GM12878 (cell line): Measurements from ENCODE around the gene EPB41L1. TPM values are rescaled to one million over a fixed set of nuclear protein-coding genes. Genes with fewer than 3 reads are reported as not detected.

Source experiments
- ATAC-seq: fragments of 200-7000 bp; cut with Tn5 transposase; 3 replicates; pipeline ENCODE4 v1.9.1; 2020; ENCODE audit warnings: mild to moderate bottlenecking, moderate library complexity
- BruUV-seq: library from RNA; stranded (reverse); fragments of 400-500 nt; replicated peaks from 2 replicates; lab custom pipeline; 2021; lab: Mats Ljungman, UMichigan
- CTCF ChIA-PET: fragments of 300-600 bp; sonication (Branson Sonifier 250); formaldehyde crosslinking; extraction: SDS; loops from one replicate; lab custom pipeline; 2021; ENCODE audit warnings: inconsistent platforms; lab: Yijun Ruan, JAX
- POLR2A ChIA-PET: fragments of 350-600 bp; formaldehyde crosslinking; extraction: SDS; loops from one replicate; lab custom pipeline; 2021; ENCODE audit warnings: inconsistent platforms; lab: Charles Lee
- RAD21 ChIA-PET: fragments of 300-600 bp; sonication (Branson Sonifier 250); formaldehyde crosslinking; loops from one replicate; lab custom pipeline; 2023; ENCODE audit warnings: antibody characterized with exemption; ENCODE audit not compliant: unreplicated experiment; lab: Charles Lee
- SMC1A ChIA-PET: fragments of 300-600 bp; sonication (Branson Sonifier 250); formaldehyde crosslinking; loops from one replicate; lab custom pipeline; 2023; ENCODE audit not compliant: unreplicated experiment, uncharacterized antibody; lab: Charles Lee
- DNase-seq: peaks from one replicate; pipeline ENCODE4 v3.0.0-alpha.2; 2011; ENCODE audit warnings: low read depth, low spot score
- FAIRE-seq: peaks from 3 replicates; lab custom pipeline; 2011; peaks lifted over from hg19 to GRCh38; lab: Jason Lieb, UNC
- H2AFZ ChIP-seq: 2 replicates; pipeline ENCODE4 v1.6.0; 2011; ENCODE audit warnings: low read depth, low read length, control low read depth; ENCODE audit not compliant: control insufficient read depth
- H3K27ac ChIP-seq: 2 replicates; pipeline ENCODE4 v1.5.1; 2011; ENCODE audit warnings: control low read depth; ENCODE audit not compliant: control insufficient read depth, insufficient read depth
- H3K27me3 ChIP-seq, 2 experiments: replicated peaks in 1 of 2; 2 replicates each; pipeline versions ENCODE4 v1.6.0 to v1.6.1; 2011; ENCODE audit warnings: low read length in 1 of 2; ENCODE audit not compliant: control insufficient read depth in 2 of 2, insufficient read depth in 2 of 2
- H3K36me3 ChIP-seq, 2 experiments: 2 replicates each; pipeline ENCODE4 v1.5.1; 2011; ENCODE audit warnings: low read length in 1 of 2; ENCODE audit not compliant: control insufficient read depth in 2 of 2, insufficient read depth in 2 of 2
- H3K4me1 ChIP-seq: 2 replicates; pipeline ENCODE4 v1.6.1; 2011; ENCODE audit warnings: mild to moderate bottlenecking, low read length, moderate library complexity, mixed read lengths; ENCODE audit not compliant: control insufficient read depth, insufficient read depth
- H3K4me2 ChIP-seq: 2 replicates; pipeline ENCODE4 v1.6.0; 2011; ENCODE audit warnings: control low read depth; ENCODE audit not compliant: control insufficient read depth, insufficient read depth
- H3K4me3 ChIP-seq: fragments of 200-600 bp; sonication (generic); 2 replicates; pipeline ENCODE4 v1.5.1; 2016
- H3K79me2 ChIP-seq: 2 replicates; pipeline ENCODE4 v1.6.0; 2011; ENCODE audit warnings: low read length; ENCODE audit not compliant: control insufficient read depth, insufficient read depth
- H3K9ac ChIP-seq: 2 replicates; pipeline ENCODE4 v1.8.0; 2011; ENCODE audit warnings: low read length, control low read depth, mixed read lengths; ENCODE audit not compliant: control insufficient read depth, insufficient read depth
- H3K9me3 ChIP-seq: replicated peaks from 3 replicates; pipeline ENCODE4 v1.5.1; 2011; ENCODE audit warnings: mild to moderate bottlenecking, low read length; ENCODE audit not compliant: control insufficient read depth, insufficient read depth
- H4K20me1 ChIP-seq: 2 replicates; pipeline ENCODE4 v1.6.0; 2011; ENCODE audit not compliant: control insufficient read depth, insufficient read depth
- CREM ChIP-seq: IDR thresholded peaks from 2 replicates; pipeline ENCODE4 v1.6.1; 2014; ENCODE audit warnings: antibody characterized with exemption, low read depth
- EED ChIP-seq: sonication (generic); IDR thresholded peaks from 2 replicates; pipeline ENCODE4 v1.6.1; 2016; ENCODE audit warnings: antibody characterized with exemption, low read depth
- GABPA ChIP-seq: IDR thresholded peaks from 2 replicates; pipeline ENCODE4 v1.6.1; 2014; ENCODE audit warnings: antibody characterized with exemption, low read depth, mild to moderate bottlenecking, inconsistent platforms
- IRF4 ChIP-seq: IDR thresholded peaks from 2 replicates; pipeline ENCODE4 v1.6.1; 2011; ENCODE audit warnings: low read depth, low read length
- MTA2 ChIP-seq: fragments of 450-650 bp; IDR thresholded peaks from 2 replicates; pipeline ENCODE4 v1.6.1; 2016; ENCODE audit warnings: low read depth, mild to moderate bottlenecking, moderate library complexity
- NFXL1 ChIP-seq: fragments of 450-650 bp; IDR thresholded peaks from 2 replicates; pipeline ENCODE4 v1.6.1; 2017; ENCODE audit warnings: antibody characterized with exemption, mild to moderate bottlenecking, borderline replicate concordance
- NR2C1 ChIP-seq: fragments of 450-650 bp; IDR thresholded peaks from 2 replicates; pipeline ENCODE4 v1.6.1; 2017; ENCODE audit warnings: antibody characterized with exemption, mild to moderate bottlenecking, moderate library complexity
- SPI1 ChIP-seq: IDR thresholded peaks from 2 replicates; pipeline ENCODE4 v1.6.1; 2011; ENCODE audit warnings: low read depth, mild to moderate bottlenecking, low read length, moderate library complexity, borderline replicate concordance; ENCODE audit not compliant: insufficient read depth
- WRNIP1 ChIP-seq: IDR thresholded peaks from 2 replicates; pipeline ENCODE4 v1.6.1; 2011; ENCODE audit warnings: low read depth, low read length, improper control_type of control experiment, borderline replicate concordance
- WGBS: methylation state at CpG from one replicate; pipeline ENCODE4 v1.1.6; 2016; ENCODE audit warnings: low lambda C conversion rate; ENCODE audit not compliant: insufficient replicate concordance, insufficient coverage; ENCODE audit errors: missing lambda C conversion rate; 5-methylcytosine and 5-hydroxymethylcytosine counted together
- in situ Hi-C: fragments of 300-500 bp; cut with MboI; formaldehyde crosslinking; loops from 9 replicates; pipeline ENCODE4 v1.14.3; 2018; ENCODE audit warnings: mixed read lengths
- intact Hi-C: fragments of 100-400 bp; cut with micrococcal nuclease; formaldehyde crosslinking; loops from one replicate; pipeline ENCODE4 v1.14.2; 2022; ENCODE audit not compliant: unreplicated experiment
- polyA plus RNA-seq, 11 experiments: library from polyadenylated mRNA; depleted of rRNA in 4 of 11; unstranded in 6 of 11; stranded (reverse) in 5 of 11; fragments of >200 nt; fragmentation: Nextera tagmentation in 4 of 11; fragmentation: Illumina TruSeq in 1 of 11; extraction: Ambion mirVana in 4 of 11; extraction: Trizol in 1 of 11; gene quantifications; 1 replicate in 1 of 11; 2 replicates in 10 of 11; pipeline versions ENCODE4 v1.2.1 to v1.2.3, GENCODE V29; 2011 to 2016; ENCODE audit warnings: inconsistent platforms in 2 of 11, missing spikeins in 2 of 11, low read depth in 1 of 11
- total RNA-seq, 4 experiments: library from RNA; depleted of rRNA in 3 of 4; stranded (reverse); fragments of >200 nt in 3 of 4; fragmentation: Illumina TruSeq in 1 of 4; extraction: Trizol in 1 of 4; gene quantifications; 2 replicates each; pipeline versions ENCODE4 v1.2.1 to v1.2.3, GENCODE V29; 2013 to 2021
- TF ChIP-seq, protein P1 (sequence below): IDR thresholded peaks from 2 replicates; pipeline ENCODE4 v1.6.1; 2012; ENCODE audit warnings: low read depth, low read length, improper control_type of control experiment
- TF ChIP-seq, protein P2 (sequence below): fragments of 450-650 bp; conservative IDR thresholded peaks from 2 replicates; pipeline ENCODE4 v1.6.1; 2017; ENCODE audit warnings: mild to moderate bottlenecking, moderate library complexity

EPB41L1 gene
- total and polyA plus RNA-seq, 10 of the 15 experiments (the other 5 are each of a cell fraction or from before 2014, with no cell fraction given): 0.08 to 3.2 (median 0.31) TPM

DNA sequence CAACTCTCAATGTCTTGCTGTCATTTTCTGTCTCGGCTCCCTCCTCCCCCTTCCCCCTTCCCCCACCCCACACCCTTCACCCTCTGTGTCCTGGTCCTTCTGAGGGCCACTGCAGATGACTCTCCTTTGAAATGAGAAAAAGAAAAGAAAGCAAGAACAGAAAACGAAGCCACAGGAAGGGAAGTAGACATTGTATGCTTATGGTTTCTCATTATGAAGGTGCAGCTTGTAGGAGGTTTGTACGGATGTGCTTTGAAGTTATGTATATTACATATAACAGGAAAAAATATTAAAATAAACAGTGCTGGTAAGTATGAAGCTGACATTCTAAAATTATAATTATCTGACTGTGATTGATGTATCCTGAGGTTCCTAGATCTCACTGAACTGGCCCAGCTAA lies 75.5 kb downstream of the EPB41L1 start:
- H3K4me2 ChIP-seq: no peak overlapping the region
- DNase-seq (no peak), FAIRE-seq (no peak), ATAC-seq (peak; percentile 17; the same call in 2 of the 3 replicates)
- 0 out of 4 replicates have a peak, but pooled peaks cover 0 to 1% of the 10 kb centered on the region in 2 experiments for H3K27me3 ChIP-seq
- no peak overlapping the region for H2AFZ ChIP-seq
- H3K9ac ChIP-seq: no peak overlapping the region
- no peak overlapping the region for H3K4me3 ChIP-seq
- CTCF ChIA-PET: no interaction called here
- SMC1A ChIA-PET: no interaction called here
- H3K79me2 ChIP-seq: no peaks in the 10 kb centered on the region
- POLR2A ChIA-PET: no interaction called here
- intact Hi-C loops (no loop called here), in situ Hi-C loops (no loop called here)
- H3K4me1 ChIP-seq: no peaks in the 10 kb centered on the region
- TF ChIP-seq, protein P1, sequence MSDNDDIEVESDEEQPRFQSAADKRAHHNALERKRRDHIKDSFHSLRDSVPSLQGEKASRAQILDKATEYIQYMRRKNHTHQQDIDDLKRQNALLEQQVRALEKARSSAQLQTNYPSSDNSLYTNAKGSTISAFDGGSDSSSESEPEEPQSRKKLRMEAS: no peak
- TF ChIP-seq IRF4 (no peak), MTA2 (no peak), CREM (no peak), SPI1 (peak; percentile 17; the same call in 1 of the 2 replicates)
- H3K27ac ChIP-seq: no peak overlapping the region
- no peaks in the 10 kb centered on the region for H3K36me3 ChIP-seq
- no peaks in the 10 kb centered on the region for H4K20me1 ChIP-seq
- RAD21 ChIA-PET: no interaction called here
- 5% methylated on average over 2 of the region's 3 CpGs for WGBS
- no TSS peak for BruUV-seq
- H3K9me3 ChIP-seq: no peaks in the 10 kb centered on the region

DNA sequence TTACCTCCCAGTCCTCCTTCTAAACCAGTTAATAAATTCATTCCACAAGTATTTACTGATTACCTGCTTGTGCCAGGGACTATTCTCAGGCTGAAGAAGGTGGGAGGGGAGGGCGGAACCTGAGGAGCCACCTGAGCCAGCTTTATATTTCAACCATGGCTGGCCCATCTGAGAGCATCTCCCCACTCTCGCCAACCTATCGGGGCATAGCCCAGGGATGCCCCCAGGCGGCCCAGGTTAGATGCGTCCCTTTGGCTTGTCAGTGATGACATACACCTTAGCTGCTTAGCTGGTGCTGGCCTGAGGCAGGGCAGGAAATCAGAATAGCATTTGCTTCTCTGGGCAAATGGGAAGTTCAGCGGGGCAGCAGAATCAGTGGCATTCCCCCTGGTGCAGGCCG lies 76.8 kb downstream of the EPB41L1 start:
- TF ChIP-seq NR2C1: no peak
- no peak for TF ChIP-seq WRNIP1
- TF ChIP-seq, protein P2, sequence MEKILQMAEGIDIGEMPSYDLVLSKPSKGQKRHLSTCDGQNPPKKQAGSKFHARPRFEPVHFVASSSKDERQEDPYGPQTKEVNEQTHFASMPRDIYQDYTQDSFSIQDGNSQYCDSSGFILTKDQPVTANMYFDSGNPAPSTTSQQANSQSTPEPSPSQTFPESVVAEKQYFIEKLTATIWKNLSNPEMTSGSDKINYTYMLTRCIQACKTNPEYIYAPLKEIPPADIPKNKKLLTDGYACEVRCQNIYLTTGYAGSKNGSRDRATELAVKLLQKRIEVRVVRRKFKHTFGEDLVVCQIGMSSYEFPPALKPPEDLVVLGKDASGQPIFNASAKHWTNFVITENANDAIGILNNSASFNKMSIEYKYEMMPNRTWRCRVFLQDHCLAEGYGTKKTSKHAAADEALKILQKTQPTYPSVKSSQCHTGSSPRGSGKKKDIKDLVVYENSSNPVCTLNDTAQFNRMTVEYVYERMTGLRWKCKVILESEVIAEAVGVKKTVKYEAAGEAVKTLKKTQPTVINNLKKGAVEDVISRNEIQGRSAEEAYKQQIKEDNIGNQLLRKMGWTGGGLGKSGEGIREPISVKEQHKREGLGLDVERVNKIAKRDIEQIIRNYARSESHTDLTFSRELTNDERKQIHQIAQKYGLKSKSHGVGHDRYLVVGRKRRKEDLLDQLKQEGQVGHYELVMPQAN: no peak
- no peak for TF ChIP-seq EED
- TF ChIP-seq NFXL1: no peak
- no peak for TF ChIP-seq GABPA
- H3K4me1 ChIP-seq: no peaks in the 10 kb centered on the region
- ATAC-seq: no peak
- H3K9me3 ChIP-seq: no peaks in the 10 kb centered on the region
- no peak overlapping the region for H3K27ac ChIP-seq
- no peak for DNase-seq
- H3K9ac ChIP-seq: no peak overlapping the region
- in situ Hi-C loops: no loop called here
- RAD21 ChIA-PET: no interaction called here
- intact Hi-C loops: no loop called here
- peaks cover 4% of the 10 kb centered on the region for H3K79me2 ChIP-seq
- no peak overlapping the region for H3K4me3 ChIP-seq
- H3K27me3 ChIP-seq: 0 out of 4 replicates have a peak, but pooled peaks cover 0 to 1% of the 10 kb centered on the region in 2 experiments
- H2AFZ ChIP-seq: no peak overlapping the region
- POLR2A ChIA-PET: interaction anchor here (1.0 kb wide), 1 partner anchor 37 kb away, joined by 3 read pairs; no protein-coding TSS in a partner anchor
- H3K36me3 ChIP-seq: no peaks in the 10 kb centered on the region
- no TSS peak for BruUV-seq
- SMC1A ChIA-PET: no interaction called here
- no peaks in the 10 kb centered on the region for H4K20me1 ChIP-seq
- no peak overlapping the region for H3K4me2 ChIP-seq
- no peak for FAIRE-seq
- WGBS: 82% methylated on average over 7 of the region's 7 CpGs
- CTCF ChIA-PET: interaction anchor here (0.8 to 1.6 kb wide), 2 partner anchors 29 to 168 kb away, joined by 3 to 7 read pairs; no protein-coding TSS in a partner anchor
